HK-2 (cell line): Measurements from ENCODE around the gene KLHL25.
A peak's percentile ranks its signal among the peaks of the same experiment; 100 is the strongest.

Experiments used
- DNase-seq: peaks from one replicate; pipeline ENCODE4 v3.0.0-alpha.2; 2018; ENCODE audit not compliant: unreplicated experiment

Gene KLHL25

GRCh38 chr15:85777250-85778106, 17.2 kb downstream of the KLHL25 start:
- DNase-seq: no peak

DNA sequence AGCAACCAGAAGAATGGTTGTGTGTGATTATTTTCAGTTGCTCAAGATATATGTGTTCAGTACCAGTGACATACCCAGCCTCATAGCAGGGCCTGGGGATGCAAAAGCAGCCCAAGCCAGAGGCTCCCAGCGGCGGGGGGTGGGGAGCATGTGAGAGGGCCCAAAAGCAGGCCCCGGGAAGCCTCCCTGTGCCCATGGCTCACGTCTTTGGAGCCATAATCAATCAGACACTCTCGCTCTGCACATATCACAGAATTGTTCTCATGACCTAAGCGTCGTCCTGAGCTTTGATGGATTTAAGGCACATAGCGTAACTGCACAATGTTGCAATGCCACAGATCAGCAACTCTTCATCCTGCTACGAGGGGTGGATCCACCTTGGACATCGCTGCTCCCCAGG, 20.8 kb downstream of the KLHL25 start:
- DNase-seq: no peak

DNA sequence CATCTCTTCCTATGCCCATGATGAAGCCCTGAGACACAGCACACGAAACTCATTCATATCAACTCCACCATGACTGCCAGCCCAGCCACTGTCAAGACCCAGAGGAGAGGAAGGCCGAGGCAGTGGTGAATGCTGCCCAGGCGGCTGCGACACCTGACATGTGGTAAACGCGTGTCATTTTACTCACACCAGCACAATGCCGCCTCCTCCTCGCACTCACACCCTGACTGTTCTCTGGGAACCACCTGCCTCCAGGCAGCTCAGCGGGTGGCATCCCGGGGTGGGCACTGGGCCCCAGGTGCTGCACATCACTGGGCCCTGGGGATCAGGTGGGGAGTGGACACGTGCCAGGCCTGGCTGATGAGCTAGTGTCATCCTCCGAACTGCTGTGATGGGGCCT, 21.5 kb downstream of the KLHL25 start:
- no peak for DNase-seq

- no peak for DNase-seq
These were observed 22.1 kb downstream of the KLHL25 start for GRCh38 chr15:85772668-85773067.

DNA sequence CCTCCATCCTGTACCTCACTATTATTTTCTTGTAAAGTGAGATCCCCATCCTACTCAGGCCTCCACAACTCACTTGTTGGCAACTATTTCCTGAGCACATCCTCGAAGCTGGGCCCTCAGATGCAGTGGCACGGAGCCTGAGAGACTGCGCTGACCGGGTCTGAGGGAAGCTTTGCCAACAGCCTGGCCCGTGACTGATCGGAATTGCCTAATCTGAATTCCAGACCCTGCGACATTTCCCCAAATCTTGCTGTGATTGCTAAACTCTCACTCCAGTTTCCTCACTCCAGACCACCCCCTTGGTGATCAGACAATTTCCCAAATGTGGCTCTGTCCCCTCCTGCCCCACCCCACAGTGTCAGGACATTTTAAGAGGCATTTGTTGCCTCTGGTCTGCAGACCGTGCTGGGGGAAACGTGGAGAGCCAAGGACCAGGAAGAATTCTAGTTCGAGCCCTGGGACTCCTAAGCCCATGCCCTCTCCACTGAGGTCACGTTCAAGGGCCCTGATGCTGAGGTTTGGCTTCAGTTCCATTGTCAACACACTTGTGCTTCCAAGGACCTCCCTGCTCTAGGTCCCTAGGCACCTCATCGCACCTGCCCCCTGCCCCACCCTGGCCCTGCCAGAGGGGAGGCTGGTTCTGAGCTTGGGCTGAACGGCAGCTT, 22.8 kb downstream of the KLHL25 start:
- no peak for DNase-seq

DNA sequence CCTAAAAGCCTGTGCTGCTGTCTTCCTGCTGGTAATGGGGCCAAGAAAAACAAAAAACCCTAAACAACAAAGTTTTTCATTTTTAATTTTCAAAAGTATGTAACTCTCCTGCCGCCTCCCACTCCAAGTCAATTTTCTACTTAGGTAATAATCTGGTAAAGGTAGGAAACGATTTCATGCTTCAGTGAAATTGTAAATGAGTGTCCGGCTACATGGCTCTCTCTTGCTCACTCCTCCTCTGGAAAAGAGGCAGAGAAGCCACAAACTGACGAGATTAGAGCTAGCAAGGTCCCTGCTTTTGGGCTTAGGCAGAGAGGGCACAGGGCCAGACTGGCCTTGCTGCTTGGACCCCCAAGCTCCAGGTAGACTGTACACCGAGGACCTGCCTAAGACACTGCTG, 23.5 kb downstream of the KLHL25 start:
- DNase-seq: no peak

DNA sequence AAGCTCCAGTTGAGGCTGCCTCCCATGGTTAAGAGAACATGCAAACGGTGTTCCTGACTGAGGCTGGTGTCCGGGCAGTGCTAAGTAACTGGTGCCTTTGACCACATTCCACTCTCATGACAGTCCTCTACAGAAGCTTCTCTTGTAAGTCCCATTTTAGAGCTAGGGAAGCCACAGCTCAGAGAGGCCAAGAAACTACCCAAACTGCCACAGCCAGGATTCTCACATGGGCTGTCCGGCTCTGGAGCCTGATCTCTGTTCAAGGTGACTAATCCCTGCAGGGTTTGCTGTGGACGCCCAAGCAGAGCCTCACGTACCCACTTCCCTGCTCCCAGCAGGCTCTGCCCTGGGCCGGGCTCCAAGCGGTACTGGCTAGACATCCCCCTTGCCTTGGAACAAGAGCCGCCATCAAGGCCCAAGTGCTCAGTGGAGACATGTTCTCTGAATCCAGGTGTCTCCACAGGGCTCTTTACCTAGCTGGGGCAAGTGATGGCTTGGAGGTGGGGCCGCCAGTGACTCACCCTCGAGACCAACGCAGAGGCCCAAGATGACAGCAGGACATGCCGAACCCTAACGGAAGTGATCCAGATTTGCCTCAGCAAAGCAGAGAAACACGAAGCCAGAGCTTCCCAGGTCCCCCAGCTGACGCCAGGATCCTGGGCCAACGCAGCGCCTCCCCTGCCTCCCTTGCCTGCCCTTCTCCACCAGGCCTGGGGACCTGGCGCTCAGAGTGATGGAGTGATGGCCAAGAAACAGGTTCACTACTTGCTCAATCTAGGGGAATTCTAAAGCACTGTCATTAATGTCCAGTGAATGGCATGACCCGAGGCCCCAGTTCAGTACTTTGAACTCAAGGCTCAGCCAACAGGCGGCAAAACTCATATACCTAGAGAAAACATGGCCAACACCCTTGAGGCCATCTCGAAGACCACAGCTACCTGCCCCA, 24.4 kb downstream of the KLHL25 start:
- no peak for DNase-seq

GRCh38 chr15:85769182-85769900, 25.4 kb downstream of the KLHL25 start:
- DNase-seq: no peak

- no peak for DNase-seq
These were observed 26.0 kb downstream of the KLHL25 start for GRCh38 chr15:85768595-85769168.

DNA sequence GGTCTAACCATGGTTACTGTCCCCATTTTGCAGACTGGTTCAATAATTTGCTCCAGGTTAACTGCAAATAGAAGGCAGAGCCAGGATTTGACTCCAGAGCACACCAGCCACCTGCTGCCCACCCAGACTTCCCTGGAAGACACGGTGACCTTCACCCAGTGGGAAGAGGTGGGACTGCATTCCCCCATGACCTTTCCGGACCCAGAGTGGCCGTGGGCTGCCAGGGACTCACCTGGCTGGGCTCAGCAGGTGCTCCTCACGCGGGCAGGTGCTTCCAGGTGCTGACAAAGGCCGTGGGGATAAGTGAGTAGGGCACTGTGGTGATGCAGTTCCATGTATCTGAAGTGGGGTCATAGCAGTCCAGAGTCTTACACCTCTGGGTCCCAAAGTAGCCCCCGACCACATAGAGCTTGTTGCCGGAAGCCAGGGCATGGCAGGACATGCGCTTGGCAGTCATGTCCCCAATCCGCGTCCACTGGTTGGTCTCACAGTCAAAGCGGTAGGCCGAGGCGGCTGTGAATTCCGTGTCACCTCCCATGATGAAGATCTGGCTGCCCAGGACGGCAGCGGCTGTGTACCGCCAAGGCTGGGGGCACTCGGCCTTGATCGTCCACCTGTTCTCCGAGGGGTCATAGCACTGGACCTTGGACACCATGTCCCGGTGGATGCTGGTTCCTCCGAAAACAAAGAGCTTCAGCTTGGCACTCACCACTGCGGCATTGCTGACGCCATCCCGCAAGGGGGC, 26.8 kb downstream of the KLHL25 start:
- no peak for DNase-seq

DNA sequence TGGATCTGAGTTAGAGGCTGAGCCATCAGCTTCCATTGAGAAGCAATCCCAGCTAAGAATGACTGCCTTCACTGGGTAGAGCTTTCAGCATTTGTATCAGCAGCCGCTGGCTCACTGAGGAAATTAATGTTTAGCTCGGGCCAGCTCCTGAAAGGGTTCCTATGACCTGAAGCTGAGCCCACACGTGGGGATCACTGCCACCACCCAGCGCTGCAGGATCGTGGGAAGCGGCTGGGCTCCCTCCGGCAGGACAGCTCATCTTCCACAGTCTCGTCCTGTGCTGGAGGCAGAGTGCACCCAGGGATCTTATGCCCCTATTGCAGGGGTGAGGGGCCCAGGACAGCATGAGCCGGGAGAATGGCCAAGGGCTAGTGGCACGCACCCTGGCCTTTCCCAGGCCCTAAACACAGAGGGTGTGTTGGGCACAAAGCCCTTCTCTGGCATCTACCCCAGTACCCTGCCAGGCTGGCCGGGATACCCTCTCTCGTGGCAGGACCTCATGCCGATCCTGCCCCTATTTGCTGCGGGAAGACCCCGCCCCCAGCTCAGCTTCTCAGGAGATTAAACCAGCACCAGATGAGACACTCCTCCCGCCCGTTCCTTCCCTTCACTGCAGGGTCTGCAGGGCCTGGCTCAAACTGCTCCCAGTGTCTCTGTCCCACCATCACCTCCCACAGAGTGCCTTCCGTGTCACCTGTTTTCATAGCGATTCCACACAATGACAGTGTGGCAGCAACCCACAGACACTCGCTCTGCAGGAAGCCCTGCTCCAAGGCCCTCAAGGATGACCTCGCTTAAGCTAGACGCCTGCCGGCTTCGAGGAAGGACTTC, 28.5 kb downstream of the KLHL25 start:
- DNase-seq: peak; percentile 27

DNA sequence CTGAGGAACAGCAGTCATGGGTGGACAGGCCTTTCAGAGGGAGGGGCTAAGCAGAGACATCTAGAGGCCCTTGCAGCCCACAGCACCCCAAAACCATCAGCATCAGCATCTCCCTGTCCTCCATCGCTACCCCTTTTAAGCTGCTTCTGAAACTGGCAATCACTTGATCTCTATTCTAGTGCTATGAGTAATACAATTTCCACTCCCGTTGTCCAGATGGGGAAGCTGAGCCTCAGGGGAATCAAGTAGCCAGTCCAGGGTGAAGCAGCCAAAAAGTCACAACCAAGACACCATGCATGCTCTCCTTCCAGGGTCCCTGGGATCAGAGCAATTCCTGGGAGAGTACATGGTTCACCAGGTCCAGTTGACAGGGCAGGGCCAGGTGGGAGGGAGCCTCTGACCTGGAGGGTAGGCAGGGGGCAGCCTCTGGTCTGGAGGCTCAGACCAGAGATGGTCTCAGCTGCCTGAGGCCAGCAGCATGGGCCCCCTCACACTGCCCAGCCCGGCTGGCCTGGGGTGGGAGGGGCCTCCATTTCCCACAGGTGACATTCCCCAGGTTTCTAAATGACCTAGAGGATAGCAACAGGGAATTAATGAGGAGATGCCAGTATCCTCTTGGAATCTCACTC, 30.0 kb downstream of the KLHL25 start:
- DNase-seq: no peak

GRCh38 chr15:85763673-85764633, 30.8 kb downstream of the KLHL25 start:
- DNase-seq: no peak

- DNase-seq: no peak
These were observed 31.6 kb downstream of the KLHL25 start for GRCh38 chr15:85763157-85763556.

- no peak for DNase-seq
These were observed 32.0 kb downstream of the KLHL25 start for GRCh38 chr15:85762756-85763127.

- DNase-seq: no peak
These were observed 32.5 kb downstream of the KLHL25 start for GRCh38 chr15:85762039-85762755.

GRCh38 chr15:85761635-85762034, 33.1 kb downstream of the KLHL25 start:
- DNase-seq: no peak
